Activated naive CD4-positive, alpha-beta T cell treated with anti-CD3 and anti-CD28 coated beads, Interleukin-2, amount 50 U/mL, for 24 hours (primary cell): Measurements from ENCODE around the gene EBP.

ENCODE experiments used
- H3K27ac Mint-ChIP-seq: one replicate; pipeline ENCODE4 v1.8.0; 2021; ENCODE audit warnings: mild to moderate bottlenecking, mixed read lengths
- H3K27me3 Mint-ChIP-seq: one replicate; pipeline ENCODE4 v1.8.0; 2021; ENCODE audit warnings: mixed read lengths
- H3K36me3 Mint-ChIP-seq: one replicate; pipeline ENCODE4 v1.8.0; 2021; ENCODE audit warnings: mixed read lengths
- H3K4me1 Mint-ChIP-seq: one replicate; pipeline ENCODE4 v1.8.0; 2021; ENCODE audit warnings: mixed read lengths
- H3K4me3 Mint-ChIP-seq: one replicate; pipeline ENCODE4 v1.8.0; 2021; ENCODE audit warnings: mild to moderate bottlenecking, mixed read lengths
- H3K9me3 Mint-ChIP-seq: one replicate; pipeline ENCODE4 v1.8.0; 2021; ENCODE audit warnings: mixed read lengths

EBP gene

DNA sequence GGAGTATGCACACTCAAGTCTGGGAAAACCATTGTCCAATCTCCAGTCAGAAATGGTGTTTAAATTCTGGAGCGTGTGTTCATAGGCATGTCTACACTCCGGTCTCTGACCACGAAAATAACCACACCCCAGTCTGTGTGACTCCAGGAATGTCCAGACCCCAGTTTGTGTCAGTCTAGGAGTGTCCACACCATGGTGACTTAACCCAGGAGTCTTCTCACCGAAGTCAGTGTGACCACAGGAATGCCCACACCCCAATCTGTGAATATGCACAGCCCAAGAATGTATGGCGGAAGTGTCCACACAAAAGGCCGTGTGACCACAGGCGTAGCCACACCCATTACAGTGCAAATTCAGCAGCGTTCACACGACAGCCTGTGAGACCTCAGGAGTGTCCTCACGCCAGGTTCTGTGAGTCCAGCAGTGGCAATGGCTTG, 34.2 kb upstream of the EBP start:
- Mint-ChIP-seq H3K4me3 (no peak overlapping the region), H3K27me3 (no peaks in the 10 kb centered on the region), H3K4me1 (no peaks in the 10 kb centered on the region), H3K27ac (no peak overlapping the region), H3K36me3 (no peaks in the 10 kb centered on the region), H3K9me3 (no peaks in the 10 kb centered on the region)

DNA sequence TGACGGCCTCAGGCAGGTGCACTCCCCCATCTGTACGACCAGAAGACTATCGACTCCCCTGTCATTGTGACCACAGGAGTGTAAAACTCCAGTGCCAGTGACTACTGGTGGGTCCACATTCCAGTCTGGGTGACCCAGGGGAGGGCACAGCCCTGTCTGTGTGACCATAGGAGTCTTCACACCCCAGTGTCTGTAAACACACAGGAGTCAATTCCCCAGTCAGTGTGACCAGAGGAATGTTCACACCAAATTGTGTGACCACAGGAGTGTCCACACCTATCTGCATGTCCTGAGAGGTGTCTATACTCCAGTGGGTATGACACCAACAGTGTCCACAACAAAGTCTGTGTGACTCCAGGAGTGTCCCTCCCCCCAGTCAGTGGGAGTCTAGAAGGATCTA, 33.6 kb upstream of the EBP start:
- H3K4me1 Mint-ChIP-seq, result no peaks in the 10 kb centered on the region
- no peaks in the 10 kb centered on the region for H3K9me3 Mint-ChIP-seq
- no peaks in the 10 kb centered on the region for H3K27me3 Mint-ChIP-seq
- H3K36me3 Mint-ChIP-seq, result no peaks in the 10 kb centered on the region
- H3K4me3 Mint-ChIP-seq, result no peak overlapping the region
- no peak overlapping the region for H3K27ac Mint-ChIP-seq

DNA sequence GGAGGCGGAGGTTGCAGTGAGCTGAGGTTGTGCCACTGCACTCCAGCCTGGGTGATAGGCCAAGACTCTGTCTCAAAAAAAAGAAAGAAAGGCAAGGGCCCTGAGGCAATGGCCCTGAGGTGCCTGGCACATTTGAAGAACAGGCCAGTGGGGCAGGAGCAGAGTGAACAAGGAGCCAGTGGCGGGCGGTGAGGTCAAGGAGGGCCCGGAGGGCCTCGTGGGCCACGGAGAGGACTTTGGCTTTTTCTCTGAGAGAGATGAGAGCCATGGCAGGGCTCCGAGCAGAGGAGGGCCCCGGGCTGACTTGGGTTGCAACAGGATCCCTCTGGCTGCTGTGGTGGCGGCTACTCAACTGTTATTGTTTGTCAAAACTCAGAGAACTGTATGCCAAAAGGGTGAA, 32.3 kb upstream of the EBP start:
- H3K27ac Mint-ChIP-seq, result no peak overlapping the region
- no peaks in the 10 kb centered on the region for H3K27me3 Mint-ChIP-seq
- H3K4me3 Mint-ChIP-seq, result no peak overlapping the region
- no peaks in the 10 kb centered on the region for H3K9me3 Mint-ChIP-seq
- no peaks in the 10 kb centered on the region for H3K36me3 Mint-ChIP-seq
- no peaks in the 10 kb centered on the region for H3K4me1 Mint-ChIP-seq

DNA sequence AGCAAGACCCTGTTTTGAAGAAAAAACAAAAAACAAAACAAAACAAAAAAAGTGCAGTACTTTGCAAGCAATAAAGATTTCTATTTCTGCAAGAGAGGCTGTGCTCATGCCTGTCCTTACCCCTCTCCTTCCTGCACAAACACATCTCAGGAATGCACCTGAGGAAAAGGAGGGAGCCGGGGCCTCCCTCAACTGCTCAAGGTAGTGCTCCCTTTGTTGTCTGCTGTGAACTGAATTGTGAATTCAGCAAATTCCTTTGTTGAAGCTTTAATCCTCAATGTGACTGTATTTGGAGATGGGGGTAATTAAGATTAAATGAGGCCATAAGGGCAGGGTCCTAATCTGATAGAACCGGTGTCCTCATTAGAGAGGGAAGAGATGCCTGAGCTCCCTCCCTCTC, 31.7 kb upstream of the EBP start:
- H3K9me3 Mint-ChIP-seq, result no peaks in the 10 kb centered on the region
- no peaks in the 10 kb centered on the region for H3K36me3 Mint-ChIP-seq
- no peaks in the 10 kb centered on the region for H3K27me3 Mint-ChIP-seq
- H3K27ac Mint-ChIP-seq, result no peak overlapping the region
- no peaks in the 10 kb centered on the region for H3K4me1 Mint-ChIP-seq
- no peak overlapping the region for H3K4me3 Mint-ChIP-seq

DNA sequence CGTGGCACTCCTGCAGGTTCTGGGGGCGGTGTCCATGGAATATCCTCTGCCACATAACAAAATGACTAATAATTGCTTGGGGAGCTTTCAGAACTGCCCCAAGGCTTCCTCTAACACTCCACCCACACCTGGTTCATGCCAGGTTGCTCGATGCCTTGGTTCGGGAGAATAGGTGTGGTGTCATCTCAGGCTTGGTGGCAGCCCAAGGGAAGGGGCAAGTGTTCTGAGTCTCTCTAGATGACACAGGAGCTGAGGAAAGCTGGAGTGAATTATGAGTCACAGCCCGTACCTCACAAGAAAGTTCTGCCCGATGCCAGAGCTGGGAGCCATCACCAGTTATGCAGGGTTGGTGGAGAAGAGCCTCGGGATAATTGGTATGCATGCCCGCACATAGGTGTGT, 30.9 kb upstream of the EBP start:
- no peaks in the 10 kb centered on the region for H3K4me1 Mint-ChIP-seq
- no peaks in the 10 kb centered on the region for H3K9me3 Mint-ChIP-seq
- no peaks in the 10 kb centered on the region for H3K36me3 Mint-ChIP-seq
- no peaks in the 10 kb centered on the region for H3K27me3 Mint-ChIP-seq
- no peak overlapping the region for H3K27ac Mint-ChIP-seq
- H3K4me3 Mint-ChIP-seq, result no peak overlapping the region

DNA sequence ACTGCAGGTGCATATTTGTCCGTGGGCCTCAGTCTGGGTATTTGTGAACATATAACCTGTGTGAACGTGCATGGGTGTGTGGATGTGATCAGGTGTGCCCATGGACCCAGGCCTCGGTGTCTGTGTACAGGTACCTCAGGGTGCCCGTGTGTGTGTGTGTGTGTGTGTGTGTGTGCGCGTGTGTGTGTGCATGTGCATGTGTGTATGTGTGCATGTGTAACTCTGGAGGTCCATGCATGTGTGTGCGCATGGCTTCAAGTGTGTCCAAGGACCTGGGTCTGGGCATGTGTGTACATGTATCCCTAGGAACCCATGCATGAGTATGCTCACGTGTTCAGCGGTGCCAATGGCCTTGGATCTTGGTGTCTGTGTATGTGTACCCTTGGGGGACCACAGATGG, 29.8 kb upstream of the EBP start:
- no peaks in the 10 kb centered on the region for H3K9me3 Mint-ChIP-seq
- no peak overlapping the region for H3K27ac Mint-ChIP-seq
- H3K4me3 Mint-ChIP-seq, result no peak overlapping the region
- no peaks in the 10 kb centered on the region for H3K4me1 Mint-ChIP-seq
- no peaks in the 10 kb centered on the region for H3K27me3 Mint-ChIP-seq
- H3K36me3 Mint-ChIP-seq, result no peaks in the 10 kb centered on the region

DNA sequence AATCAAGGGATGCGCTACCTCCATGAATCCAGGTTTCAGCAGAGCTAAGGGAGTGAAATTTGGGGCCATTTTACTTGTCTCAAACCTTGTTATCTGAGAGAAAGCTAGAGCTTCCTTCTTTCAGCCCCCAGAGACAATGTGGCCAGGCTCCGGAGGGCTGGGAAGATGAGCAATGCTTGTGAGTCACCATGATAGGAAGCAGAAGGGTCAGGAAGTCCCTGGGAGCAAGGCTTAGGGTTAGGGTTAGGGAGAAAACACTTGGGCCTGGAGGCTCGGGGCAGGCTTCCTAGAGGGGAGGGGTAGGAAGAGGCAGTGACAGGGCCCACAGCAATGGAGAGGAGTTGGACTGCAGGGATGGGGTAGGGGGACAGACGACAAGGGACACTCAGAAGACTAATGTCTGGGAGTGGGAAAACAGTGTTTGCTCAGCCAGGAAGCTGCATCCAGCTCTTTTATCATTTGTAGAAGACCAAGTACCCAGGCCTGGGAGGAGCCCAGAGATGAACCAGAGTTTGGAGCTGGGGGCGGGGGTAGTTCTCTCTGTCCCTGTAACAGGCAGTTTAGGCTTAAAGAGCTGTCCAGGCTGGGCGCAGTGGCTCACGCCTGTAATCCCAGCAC, 29.2 kb upstream of the EBP start:
- Mint-ChIP-seq H3K4me1 (no peaks in the 10 kb centered on the region), H3K27me3 (no peaks in the 10 kb centered on the region), H3K36me3 (no peaks in the 10 kb centered on the region), H3K27ac (no peak overlapping the region), H3K4me3 (no peak overlapping the region), H3K9me3 (no peaks in the 10 kb centered on the region)

DNA sequence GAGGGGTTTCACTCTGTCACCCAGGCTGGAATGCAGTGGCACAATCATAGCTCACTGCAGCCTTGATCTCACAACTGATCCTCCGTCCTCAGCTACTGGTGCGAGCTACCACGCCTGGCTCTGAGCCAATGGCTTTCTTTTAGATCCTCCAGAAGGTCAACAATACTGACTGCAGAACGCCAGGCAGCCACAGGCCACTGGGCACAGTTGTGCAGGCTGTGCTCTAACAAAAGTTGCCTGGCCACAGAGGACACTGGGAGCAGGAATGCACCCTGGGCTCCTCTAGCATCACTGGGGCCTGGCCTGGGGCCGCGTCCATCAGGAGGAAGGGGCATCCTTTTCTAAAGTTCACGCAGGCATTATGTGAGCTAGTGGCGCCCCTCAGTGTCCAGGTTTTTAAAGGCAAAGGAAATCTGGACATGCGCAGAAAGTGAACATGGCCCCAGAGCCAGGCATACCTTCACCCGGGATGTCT, 27.7 kb upstream of the EBP start:
- no peaks in the 10 kb centered on the region for H3K4me1 Mint-ChIP-seq
- H3K27me3 Mint-ChIP-seq, result no peaks in the 10 kb centered on the region
- H3K4me3 Mint-ChIP-seq, result no peak overlapping the region
- H3K9me3 Mint-ChIP-seq, result no peaks in the 10 kb centered on the region
- H3K27ac Mint-ChIP-seq, result no peak overlapping the region
- H3K36me3 Mint-ChIP-seq, result no peaks in the 10 kb centered on the region

DNA sequence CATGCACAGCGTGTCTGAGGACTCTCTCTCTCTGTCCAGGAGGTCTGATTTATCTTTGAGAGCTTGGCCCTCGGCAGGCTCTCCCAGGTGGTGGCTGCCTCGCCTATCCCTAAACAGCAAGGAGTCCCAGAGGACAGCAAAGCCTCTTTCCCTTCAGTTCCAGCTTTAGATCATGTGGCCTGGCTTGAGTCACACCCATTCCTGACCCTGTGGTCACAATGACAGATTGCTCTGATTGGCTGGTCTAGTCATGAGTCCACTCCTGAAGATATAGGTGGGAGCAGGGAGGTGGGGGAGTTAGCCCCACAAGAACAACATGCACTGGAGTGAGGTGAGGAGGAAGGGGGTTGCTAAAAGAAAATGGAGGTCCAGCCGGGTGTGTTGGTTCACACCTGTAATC, 24.9 kb upstream of the EBP start:
- no peaks in the 10 kb centered on the region for H3K9me3 Mint-ChIP-seq
- no peak overlapping the region for H3K27ac Mint-ChIP-seq
- H3K27me3 Mint-ChIP-seq, result no peaks in the 10 kb centered on the region
- H3K4me1 Mint-ChIP-seq, result no peaks in the 10 kb centered on the region
- no peak overlapping the region for H3K4me3 Mint-ChIP-seq
- no peaks in the 10 kb centered on the region for H3K36me3 Mint-ChIP-seq

DNA sequence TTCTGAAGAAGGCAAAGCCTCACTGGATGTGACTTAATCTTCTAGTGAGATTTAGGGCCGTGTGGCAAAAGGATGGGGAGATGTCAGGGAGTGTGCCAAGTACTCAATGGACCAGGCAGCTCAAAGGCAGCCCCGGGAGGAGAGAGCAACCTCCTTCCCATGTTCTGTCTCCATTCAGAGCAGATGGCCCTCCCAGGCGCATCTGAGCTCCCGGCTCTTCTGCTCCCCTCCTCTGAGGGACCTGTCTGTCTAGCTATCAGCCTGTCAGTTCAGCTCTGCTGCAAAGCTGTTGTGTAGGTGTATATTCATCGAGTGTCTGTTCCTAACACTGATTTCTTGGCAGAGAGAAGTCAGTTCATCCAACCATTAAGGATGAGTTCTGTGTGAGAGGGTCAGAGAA, 23.7 kb upstream of the EBP start:
- H3K9me3 Mint-ChIP-seq, result no peaks in the 10 kb centered on the region
- no peaks in the 10 kb centered on the region for H3K4me1 Mint-ChIP-seq

DNA sequence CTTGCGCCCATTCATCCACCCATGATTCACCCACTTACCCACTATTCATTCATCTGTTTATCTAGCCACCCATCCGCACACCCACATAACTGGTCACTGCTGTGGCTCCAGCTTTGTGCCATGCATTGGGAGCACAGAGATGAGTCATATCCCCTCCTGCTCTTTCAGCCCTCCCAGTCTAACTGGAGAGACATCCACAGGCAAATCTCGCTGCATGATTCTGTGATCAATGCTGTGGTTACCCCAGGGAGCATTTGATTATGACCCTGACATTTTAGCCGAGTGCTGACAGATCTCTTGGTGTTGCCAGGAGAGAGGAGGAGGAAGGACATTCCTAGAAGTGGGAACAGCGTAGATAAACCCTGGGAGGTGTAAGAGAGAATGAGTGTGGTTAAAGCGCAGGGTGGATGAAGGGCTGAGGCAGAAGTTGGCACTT, 23.2 kb upstream of the EBP start:
- Mint-ChIP-seq H3K27ac (no peak overlapping the region), H3K4me3 (no peak overlapping the region), H3K36me3 (no peaks in the 10 kb centered on the region), H3K27me3 (no peaks in the 10 kb centered on the region), H3K4me1 (no peaks in the 10 kb centered on the region), H3K9me3 (no peaks in the 10 kb centered on the region)

More for the DNA sequence above, 23.7 kb upstream of the EBP start:
- Mint-ChIP-seq H3K27ac (no peak overlapping the region), H3K27me3 (no peaks in the 10 kb centered on the region), H3K36me3 (no peaks in the 10 kb centered on the region), H3K4me3 (no peak overlapping the region)

DNA sequence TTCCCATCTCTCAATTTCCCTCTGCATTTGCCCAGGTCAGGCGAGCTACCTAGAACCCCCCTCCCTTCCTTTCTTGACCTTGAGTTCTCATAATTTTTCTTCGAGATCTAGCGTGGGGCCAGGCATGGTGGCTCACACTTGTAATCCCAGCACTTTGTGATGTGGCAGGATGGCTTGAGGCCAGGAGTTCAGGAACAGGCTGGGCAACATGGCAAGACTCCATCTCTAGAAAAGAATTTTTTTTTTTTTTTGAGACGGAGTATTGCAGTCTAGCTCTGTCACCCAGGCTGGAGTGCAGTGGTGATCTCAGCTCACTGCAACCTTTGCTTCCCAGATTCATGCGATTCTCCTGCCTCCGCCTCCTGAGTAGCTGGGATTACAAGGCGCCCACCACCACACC, 17.3 kb upstream of the EBP start:
- Mint-ChIP-seq H3K36me3 (no peaks in the 10 kb centered on the region), H3K9me3 (no peaks in the 10 kb centered on the region), H3K4me3 (no peak overlapping the region), H3K4me1 (peaks cover under 1% of the 10 kb centered on the region), H3K27ac (no peak overlapping the region), H3K27me3 (no peaks in the 10 kb centered on the region)

DNA sequence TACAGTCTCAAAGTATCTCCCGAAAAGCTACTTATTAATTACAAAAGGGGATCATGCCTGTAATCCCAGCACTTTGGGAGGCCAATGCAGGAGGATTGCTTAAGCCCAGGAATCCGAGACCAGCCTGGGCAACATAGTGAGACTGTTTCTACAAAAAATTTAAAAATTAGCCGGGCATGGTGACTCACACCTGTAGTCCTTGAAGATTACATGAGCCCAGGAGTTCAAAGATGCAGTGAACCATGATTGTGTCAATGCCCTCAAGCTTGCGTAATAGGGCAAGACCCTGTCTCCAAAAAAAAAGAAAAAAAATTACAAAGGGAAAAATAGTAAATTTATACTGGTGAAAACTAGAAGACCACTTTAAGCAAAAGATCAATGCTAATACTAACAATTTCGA, 16.1 kb upstream of the EBP start:
- no peaks in the 10 kb centered on the region for H3K27me3 Mint-ChIP-seq
- no peak overlapping the region for H3K4me3 Mint-ChIP-seq

DNA sequence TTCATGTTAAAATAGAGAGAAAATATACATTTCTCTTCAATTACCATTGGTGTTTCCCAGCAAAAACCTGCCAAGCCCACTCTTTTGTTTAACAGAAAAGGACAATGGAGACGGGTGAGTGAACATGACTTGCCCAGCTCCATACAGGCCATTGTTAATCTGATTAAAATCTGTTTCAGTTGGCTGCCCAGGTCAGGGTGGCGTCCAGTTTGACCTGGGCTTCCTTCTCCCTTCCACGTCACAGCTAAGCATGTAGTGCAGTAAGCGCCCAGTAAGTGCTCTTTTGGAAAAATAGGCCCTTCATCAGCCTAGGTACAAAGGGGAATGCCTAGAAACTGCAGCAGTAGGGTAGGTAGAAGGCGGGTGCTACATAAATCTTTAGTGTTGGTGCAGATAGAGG, 14.4 kb upstream of the EBP start:
- Mint-ChIP-seq H3K36me3 (peaks cover 3% of the 10 kb centered on the region), H3K27me3 (no peaks in the 10 kb centered on the region), H3K4me1 (peaks cover 22% of the 10 kb centered on the region), H3K27ac (peak overlapping the region; percentile 66), H3K9me3 (no peaks in the 10 kb centered on the region), H3K4me3 (peak overlapping the region; percentile 54)

More for the DNA sequence above, 16.1 kb upstream of the EBP start:
- Mint-ChIP-seq H3K27ac (no peak overlapping the region), H3K36me3 (no peaks in the 10 kb centered on the region), H3K9me3 (no peaks in the 10 kb centered on the region), H3K4me1 (peaks cover 11% of the 10 kb centered on the region)

DNA sequence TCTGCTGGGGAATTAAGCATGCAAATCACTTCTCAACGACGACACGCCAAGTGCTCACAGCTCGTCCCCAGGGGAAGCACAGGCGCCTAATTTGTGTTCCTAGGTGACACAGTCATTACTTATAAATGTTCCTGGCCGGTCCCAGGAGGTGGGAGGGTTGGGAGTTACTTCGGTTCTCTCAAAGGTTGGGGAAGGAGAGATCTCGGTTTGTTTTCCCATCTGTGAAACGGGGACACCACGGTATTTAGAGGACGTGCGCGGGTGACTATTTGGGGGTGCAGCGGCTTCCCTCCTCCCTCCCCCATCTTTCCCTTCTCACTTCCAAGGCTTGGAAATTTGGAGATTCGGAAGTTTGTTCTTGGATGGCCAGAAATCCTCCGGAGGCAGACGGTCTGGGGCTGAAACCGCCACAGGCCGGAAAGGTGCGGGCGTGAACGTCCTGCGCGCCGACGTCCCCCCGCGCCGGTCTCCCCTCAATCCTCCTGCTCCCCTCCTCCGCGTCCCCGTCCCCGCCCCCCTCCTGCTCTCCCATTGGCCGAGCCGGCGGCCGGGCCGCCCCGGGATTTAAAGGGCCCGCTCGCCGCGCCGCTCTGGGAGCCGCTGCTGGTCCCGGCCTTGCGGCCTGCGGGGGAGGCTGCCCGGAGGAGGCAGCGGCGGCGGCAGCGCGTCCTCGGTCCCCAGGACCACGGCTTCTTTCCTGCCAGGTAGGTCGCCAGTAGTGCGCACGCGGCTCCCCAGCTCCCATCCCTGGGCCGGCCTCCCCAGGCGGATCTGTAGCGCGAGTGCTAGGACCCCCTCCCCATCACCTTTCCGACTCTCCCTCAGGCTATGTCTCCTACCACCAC, 13.0 kb upstream of the EBP start, which contains the start of gene PORCN:
TSS of gene PORCN (plus strand) at position 593 of the 845 bp plus-strand sequence. CDS start 829 bp downstream, outside the sequence.
- Mint-ChIP-seq H3K9me3 (no peaks in the 10 kb centered on the region), H3K27me3 (no peaks in the 10 kb centered on the region), H3K36me3 (peaks cover 3% of the 10 kb centered on the region), H3K4me3 (peak within 1 kb of the TSS; percentile 93), H3K4me1 (peaks cover 22% of the 10 kb centered on the region), H3K27ac (peak within 1 kb of the TSS; percentile 92)

DNA sequence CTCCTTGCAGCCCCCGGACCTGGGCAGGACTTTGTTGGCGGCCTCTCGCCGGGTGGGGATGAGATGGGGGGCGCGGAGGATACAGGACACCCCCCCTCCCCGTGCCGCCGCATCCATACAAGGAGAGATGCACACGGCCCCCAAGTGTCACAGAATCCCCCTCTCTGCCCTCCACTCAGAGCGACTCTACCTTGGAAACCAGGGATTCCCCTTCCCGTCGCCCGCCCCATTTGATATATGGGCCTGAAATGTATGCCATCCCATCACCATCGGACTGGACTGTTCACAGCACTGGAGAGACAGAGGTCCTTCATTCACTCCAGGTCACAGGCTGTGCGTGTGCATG, 12.4 kb upstream of the EBP start:
- Mint-ChIP-seq H3K9me3 (no peaks in the 10 kb centered on the region), H3K36me3 (peaks cover 3% of the 10 kb centered on the region), H3K27ac (peak overlapping the region; percentile 92), H3K4me3 (peak overlapping the region; percentile 93), H3K4me1 (peaks cover 22% of the 10 kb centered on the region), H3K27me3 (no peaks in the 10 kb centered on the region)
